NT2/D1 (cell line): ENCODE results near the gene BTF3L4.

Experiments used
- SUZ12 ChIP-seq: IDR thresholded peaks from 2 replicates; pipeline ENCODE4 v1.6.1; 2011; ENCODE audit not compliant: insufficient read length, insufficient read depth; ENCODE audit errors: extremely low read depth
- YY1 ChIP-seq: IDR thresholded peaks from 2 replicates; pipeline ENCODE4 v1.6.1; 2011; ENCODE audit not compliant: insufficient read length, insufficient read depth
- ZNF274 ChIP-seq: IDR thresholded peaks from 2 replicates; pipeline ENCODE4 v1.6.1; 2011; ENCODE audit warnings: mild to moderate bottlenecking, low read depth, low read length

DNA sequence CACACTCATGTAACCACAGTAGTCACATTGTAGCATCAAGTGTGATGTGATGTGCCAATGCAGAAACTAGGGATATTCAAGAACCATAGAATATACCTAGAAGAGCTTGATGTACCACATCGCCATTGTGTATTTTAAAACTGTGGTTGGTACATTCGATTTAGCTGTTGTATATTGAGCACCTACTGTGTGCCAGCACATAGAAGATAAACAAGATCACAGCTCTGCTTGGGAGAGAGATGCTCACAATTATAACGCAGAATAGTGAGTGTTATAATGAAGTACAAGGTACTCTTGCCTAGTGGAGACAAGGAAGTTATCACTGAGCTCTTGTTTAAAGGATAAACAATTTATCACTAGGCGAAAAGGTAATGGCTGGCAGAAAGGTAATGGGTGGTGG is 4.7 kb downstream of the BTF3L4 start:
- TF ChIP-seq ZNF274, result no peak
- no peak for TF ChIP-seq YY1
- no peak for TF ChIP-seq SUZ12
